Fibroblast of skin of left quadriceps (primary cell): Measurements from ENCODE around the gene FRMD1.

Source experiments
- DNase-seq, 2 experiments: peaks; one replicate each; pipeline ENCODE4 v3.0.0-alpha.2; 2013; ENCODE audit warnings: low read depth in 2 of 2

Gene FRMD1

DNA sequence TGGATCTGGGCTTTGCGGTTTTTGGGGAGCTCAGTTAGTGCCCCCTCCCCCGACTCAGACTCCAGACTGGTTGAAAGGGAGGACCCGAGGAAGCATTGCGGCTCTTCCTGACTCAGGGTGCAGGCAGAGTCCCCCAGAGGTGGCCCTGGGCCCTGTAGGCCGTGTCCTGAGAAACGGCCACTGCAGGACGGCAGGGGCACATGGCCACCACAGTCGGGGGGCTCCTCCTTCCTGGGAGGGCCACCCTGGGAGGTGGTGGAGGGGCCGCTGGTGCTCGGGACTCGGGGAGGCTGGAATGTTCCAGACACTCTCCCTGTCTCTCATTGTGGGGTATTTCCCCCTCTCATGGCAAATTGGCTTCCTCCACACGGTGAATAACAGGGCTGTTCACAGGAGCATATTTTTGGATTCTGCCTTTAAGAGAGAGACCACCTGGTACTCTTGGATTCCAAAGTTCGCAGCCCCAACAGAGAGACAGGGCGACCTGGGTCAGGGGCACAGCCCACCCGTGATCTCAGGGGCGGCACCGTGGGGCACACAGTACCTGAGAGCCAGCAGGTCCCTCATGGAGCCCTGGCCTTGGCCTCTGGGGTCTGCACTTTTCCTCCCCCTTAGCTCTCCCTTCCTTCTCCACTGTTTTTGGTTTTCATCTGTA, 35.7 kb downstream of the FRMD1 start:
- DNase-seq = no peak

GRCh38 chr6:168042426-168043192, 36.4 kb downstream of the FRMD1 start:
- DNase-seq = no peak

DNA sequence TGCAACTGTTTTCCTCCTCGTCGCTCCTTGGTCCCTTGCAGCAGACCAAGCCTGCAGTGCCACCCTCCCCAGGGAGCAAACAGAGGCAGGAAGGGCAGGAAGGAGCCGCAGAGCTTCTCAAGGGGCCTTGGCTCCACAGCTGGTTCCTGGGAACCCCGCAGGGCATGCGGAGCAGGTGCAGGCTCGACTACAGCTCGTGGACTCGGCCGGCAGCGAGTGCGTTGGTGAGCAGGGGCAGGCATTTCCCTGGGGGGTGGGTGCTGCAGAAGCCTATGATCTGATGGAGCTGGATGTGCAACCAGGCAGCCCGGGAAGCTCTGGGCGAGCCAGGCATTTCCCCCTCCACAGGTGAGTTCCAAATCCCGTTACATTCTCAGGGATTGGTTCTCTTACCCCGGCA, 37.1 kb downstream of the FRMD1 start:
- no peak for DNase-seq

GRCh38 chr6:168040856-168041496, 38.0 kb downstream of the FRMD1 start:
- no peak for DNase-seq

DNA sequence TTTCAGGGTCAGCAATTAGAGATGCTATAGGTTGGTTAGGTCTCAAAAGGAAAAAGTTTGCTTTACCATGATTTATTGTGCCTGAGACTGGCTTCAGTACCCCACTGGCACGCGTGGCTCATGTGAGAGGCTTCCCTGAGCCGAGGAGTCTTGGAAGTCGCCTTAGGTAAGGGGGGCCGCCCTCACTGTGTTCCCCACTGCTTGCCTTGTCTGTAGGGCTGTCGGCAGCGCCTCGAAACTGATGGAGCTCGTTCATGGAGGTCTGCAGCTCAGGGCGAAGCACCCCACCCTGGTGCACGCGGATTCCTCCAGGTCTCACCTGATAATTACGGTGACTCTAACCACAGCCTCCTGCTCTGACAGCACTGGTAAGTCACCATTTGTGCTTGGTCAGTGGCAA, 39.2 kb downstream of the FRMD1 start:
- DNase-seq = no peak

DNA sequence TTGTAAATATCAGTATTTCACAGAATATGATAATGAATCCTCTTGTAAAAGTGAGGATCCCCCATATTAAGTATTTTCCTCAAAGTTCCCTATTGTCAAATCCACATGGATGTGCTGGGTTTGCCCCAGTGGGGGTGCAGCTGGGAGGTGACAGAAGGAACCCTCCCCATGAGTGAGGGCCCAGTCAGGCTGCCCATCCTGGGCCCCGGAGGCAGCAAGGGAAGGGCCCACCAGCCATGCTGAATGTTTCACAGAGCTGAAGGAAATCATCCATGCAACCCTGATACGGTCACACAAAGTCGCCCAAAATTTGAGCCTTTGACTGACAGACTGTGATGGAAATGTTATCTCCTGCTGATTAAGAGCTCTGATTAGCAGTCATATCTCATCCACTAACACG, 39.7 kb downstream of the FRMD1 start:
- no peak for DNase-seq

DNA sequence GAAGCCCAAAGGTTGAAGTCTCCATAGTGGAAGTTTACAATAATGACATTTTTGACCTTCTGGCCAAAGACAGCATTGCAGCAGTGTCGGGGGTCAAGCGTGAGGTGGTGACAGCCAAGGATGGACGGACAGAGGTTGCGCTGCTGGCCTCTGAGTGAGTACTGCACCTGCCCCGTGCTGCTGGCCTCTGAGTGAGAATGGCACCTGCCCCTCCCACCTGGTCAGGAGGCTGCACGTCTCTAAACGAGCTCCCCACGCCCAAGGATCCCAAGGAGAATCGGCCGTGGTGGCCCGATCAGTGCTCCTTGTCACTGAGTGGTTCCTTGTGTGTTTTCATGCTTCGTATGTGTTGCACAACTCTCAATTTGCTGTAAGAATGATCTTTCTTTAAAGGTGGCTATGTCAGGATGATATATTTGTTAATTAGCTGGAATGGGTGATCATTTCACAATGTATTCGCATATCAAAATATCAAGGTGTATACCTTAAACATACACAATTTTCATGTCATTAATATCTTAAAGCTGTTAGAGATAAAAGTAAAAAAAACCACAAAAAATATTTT, 40.4 kb downstream of the FRMD1 start:
- no peak for DNase-seq

DNA sequence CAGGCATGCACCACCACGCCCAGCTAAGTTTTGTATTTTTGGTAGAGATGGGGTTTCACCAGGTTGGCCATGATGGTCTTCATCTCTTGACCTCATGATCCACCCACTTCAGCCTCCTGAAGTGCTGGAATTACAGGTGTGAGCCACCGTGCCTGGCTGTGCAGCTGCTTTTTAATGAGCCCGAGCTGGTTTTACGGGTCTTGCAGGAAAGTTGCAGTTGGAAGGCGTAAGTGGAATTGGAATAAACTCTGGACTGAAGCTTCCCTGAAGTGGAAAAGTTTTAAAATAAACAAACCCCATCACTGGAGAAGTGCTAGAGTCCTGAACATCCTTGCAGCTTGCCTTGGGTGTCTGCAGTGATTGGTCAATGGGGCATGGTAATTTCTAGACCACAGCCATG, 41.2 kb downstream of the FRMD1 start:
- no peak for DNase-seq

GRCh38 chr6:168037242-168037641, 41.8 kb downstream of the FRMD1 start:
- no peak for DNase-seq

- DNase-seq = no peak
Observed at GRCh38 chr6:168035661-168036545, 43.1 kb downstream of the FRMD1 start.

GRCh38 chr6:168035098-168035660, 43.8 kb downstream of the FRMD1 start:
- DNase-seq = peak; percentile 62 to 68

- no peak for DNase-seq
Observed at GRCh38 chr6:168034537-168034936, 44.5 kb downstream of the FRMD1 start.

- DNase-seq = no peak
Observed at GRCh38 chr6:168033791-168034190, 45.2 kb downstream of the FRMD1 start.

- peak; percentile 78 to 80 for DNase-seq
Observed at GRCh38 chr6:168032005-168032760, 46.8 kb downstream of the FRMD1 start.

DNA sequence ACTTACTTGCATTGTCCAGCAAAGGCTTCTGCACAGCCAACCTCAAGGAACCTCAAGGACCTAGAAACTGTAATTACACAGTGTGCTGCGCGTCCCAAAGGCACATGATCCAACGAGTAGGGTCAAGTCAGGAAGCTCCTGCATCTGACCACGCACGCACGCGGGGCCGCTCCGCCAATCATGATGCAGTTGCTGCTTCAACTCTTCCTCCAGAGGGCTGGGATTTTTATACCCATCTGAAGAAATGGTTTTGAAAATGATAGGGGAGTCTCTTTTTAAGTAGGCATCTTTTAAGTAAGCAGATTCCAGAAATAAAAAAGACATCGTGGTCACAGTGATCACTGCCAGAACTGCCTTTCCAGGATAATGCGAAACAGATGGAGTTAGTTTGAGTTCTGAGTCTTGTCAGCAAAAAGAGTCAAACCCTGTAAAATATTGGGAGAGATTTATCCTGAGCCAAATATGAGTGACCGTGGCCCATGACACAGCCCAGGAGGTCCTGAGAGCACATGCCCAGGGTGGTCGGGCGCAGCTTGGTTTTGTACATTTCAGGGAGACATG, 47.5 kb downstream of the FRMD1 start:
- peak; percentile 74 to 77 for DNase-seq

GRCh38 chr6:168030908-168031307, 48.1 kb downstream of the FRMD1 start:
- no peak for DNase-seq

GRCh38 chr6:168030218-168030746, 48.7 kb downstream of the FRMD1 start:
- no peak for DNase-seq

GRCh38 chr6:168029459-168030217, 49.4 kb downstream of the FRMD1 start:
- no peak for DNase-seq

DNA sequence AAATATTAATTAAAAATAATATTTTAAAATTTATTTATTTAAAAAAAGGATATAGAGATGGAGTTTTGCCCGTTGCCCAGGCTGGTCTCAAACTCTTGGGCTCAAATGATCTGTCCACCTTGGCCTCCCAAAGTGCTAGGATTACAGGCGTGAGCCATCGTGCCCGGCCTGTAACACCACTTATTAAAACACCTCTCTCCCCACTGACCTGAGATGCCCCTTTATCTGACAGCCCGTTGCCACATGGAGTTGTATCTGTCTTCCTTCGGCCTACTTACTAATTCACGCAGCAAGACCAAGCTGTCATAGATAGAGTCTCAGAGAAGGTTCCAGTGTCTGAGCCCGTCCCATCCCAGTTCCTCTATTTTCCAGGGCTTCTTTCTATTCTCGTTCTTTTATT, 50.8 kb downstream of the FRMD1 start:
- DNase-seq = no peak
